ENCODE measurements around the gene ECSIT.

ECSIT gene

GRCh38 chr19:11538232-11539036 is 9.5 kb upstream of the ECSIT start, which contains the start of gene CNN1:
TSS of gene CNN1 (plus strand) at chr19:11538851. CDS start at chr19:11538928, 77 bp downstream.
- Mint-ChIP-seq H3K27ac (peak within 1 kb of the TSS; percentile 69), H3K4me3 (no peak within 1 kb of the TSS), H3K4me1 (peaks cover 24 to 41% of the 10 kb centered on the region in 2 donors), H3K9me3 (no peaks in the 10 kb centered on the region), H3K27me3 (peaks cover 22 to 23% of the 10 kb centered on the region in 2 donors), H3K36me3 (no peaks in the 10 kb centered on the region)
- DNase-seq: no peak
- ATAC-seq (replicated peaks): no peak

DNA sequence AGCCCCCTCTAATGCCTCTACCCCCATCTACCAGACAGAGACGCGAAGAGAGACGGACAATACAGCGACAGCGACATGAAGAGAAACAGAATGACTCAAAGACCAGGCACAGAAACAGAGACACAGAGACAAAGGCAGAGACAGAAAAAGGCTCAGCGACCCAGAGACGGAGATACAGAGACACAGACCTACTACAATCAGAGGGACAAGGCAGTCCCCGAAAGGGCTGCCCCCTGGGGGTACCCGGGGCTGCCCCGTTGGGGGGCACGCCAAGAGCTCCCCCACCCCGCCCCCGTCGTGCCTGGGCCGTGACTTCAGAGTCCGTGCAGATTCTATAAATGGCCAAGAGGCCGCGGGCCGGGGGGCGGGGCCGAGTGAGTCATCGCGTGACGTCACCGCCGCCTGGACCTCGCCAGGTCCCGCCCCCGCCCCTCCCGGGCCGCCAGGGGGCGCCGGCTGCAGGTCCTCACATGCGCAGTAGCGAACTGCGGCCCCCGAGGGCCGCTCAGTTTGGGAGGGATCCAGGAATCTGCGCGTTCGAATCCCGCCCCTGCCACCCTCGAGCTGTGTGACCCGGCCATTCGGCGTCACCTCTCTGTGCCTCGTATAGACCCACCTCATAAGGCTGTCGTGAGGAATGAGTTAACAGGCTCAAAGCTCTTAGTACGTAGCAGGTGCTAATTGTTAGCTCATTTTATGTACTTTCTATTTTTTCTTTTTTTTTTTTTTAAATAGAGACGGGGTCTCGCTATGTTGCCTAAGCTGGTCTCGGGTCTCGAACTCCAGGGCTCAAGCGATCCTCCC is 7.1 kb upstream of the ECSIT start:
- H3K27me3 Mint-ChIP-seq: peaks cover 19 to 22% of the 10 kb centered on the region in 2 donors
- no peaks in the 10 kb centered on the region for H3K36me3 Mint-ChIP-seq
- peaks cover 24 to 41% of the 10 kb centered on the region in 2 donors for H3K4me1 Mint-ChIP-seq
- H3K9me3 Mint-ChIP-seq: no peaks in the 10 kb centered on the region
- peak; percentile 87 to 91 for ATAC-seq (replicated peaks)
- H3K4me3 Mint-ChIP-seq: peak overlapping the region; percentile 23 to 71
- peak overlapping the region; percentile 21 for H3K27ac Mint-ChIP-seq
- peak; percentile 81 for DNase-seq

DNA sequence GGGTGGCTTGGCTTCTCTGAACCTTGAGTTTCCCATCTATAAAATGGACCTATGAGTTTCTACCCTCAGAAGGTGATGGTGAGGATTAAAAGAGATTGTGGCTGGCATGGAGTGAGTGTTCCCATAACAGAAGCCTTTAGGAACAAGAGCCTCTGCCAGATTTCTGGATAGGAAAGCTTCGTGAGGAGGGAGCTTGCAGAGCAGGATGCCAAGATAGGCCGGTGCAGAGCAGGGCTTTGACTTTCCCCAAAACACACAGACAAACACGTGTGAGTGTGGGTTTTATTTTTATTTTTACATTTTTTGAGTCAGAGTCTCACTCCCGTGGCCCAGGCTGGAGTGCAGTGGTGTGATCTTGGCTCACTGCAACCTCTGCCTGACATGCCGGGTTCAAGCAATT is 6.0 kb upstream of the ECSIT start:
- DNase-seq (no peak), ATAC-seq (replicated peaks) (no peak)
- H3K36me3 Mint-ChIP-seq: no peaks in the 10 kb centered on the region
- H3K9me3 Mint-ChIP-seq: no peaks in the 10 kb centered on the region
- H3K4me3 Mint-ChIP-seq: no peak overlapping the region
- H3K4me1 Mint-ChIP-seq: peaks cover 24 to 45% of the 10 kb centered on the region in 2 donors
- no peak overlapping the region for H3K27ac Mint-ChIP-seq
- H3K27me3 Mint-ChIP-seq: peaks cover 14 to 15% of the 10 kb centered on the region in 2 donors

- no peak for DNase-seq
- H3K9me3 Mint-ChIP-seq: no peaks in the 10 kb centered on the region
- ATAC-seq (replicated peaks): no peak
- H3K36me3 Mint-ChIP-seq: no peaks in the 10 kb centered on the region
- peaks cover 13% of the 10 kb centered on the region in 2 donors for H3K27me3 Mint-ChIP-seq
- H3K27ac Mint-ChIP-seq: no peak overlapping the region
- peaks cover 24 to 45% of the 10 kb centered on the region in 2 donors for H3K4me1 Mint-ChIP-seq
- peak overlapping the region in 1 of 2 donors; percentile 13 for H3K4me3 Mint-ChIP-seq
These were observed 5.6 kb upstream of the ECSIT start for GRCh38 chr19:11534538-11534937.

- peak; percentile 33 for DNase-seq
- H3K9me3 Mint-ChIP-seq: no peaks in the 10 kb centered on the region
- H3K4me3 Mint-ChIP-seq: no peak overlapping the region
- H3K27ac Mint-ChIP-seq: no peak overlapping the region
- H3K36me3 Mint-ChIP-seq: peaks cover 4% of the 10 kb centered on the region in 2 donors
- peaks cover 20 to 43% of the 10 kb centered on the region in 2 donors for H3K4me1 Mint-ChIP-seq
- no peaks in the 10 kb centered on the region for H3K27me3 Mint-ChIP-seq
- ATAC-seq (replicated peaks): peak in 1 of 2 donors; percentile 3
These were observed 1.5 kb upstream of the ECSIT start for GRCh38 chr19:11530432-11530831.

GRCh38 chr19:11519138-11519537 is 9.8 kb downstream of the ECSIT start:
- Mint-ChIP-seq H3K36me3 (peaks cover 17 to 39% of the 10 kb centered on the region in 2 donors), H3K4me3 (no peak overlapping the region), H3K4me1 (peaks cover 0 to 1% of the 10 kb centered on the region in 2 donors), H3K27me3 (no peaks in the 10 kb centered on the region), H3K27ac (no peak overlapping the region), H3K9me3 (no peaks in the 10 kb centered on the region)
- ATAC-seq (replicated peaks) (no peak), DNase-seq (no peak)

- DNase-seq: no peak
- Mint-ChIP-seq H3K27me3 (no peaks in the 10 kb centered on the region), H3K4me3 (no peak overlapping the region), H3K9me3 (no peaks in the 10 kb centered on the region), H3K4me1 (no peaks in the 10 kb centered on the region), H3K27ac (no peak overlapping the region), H3K36me3 (peaks cover 35 to 51% of the 10 kb centered on the region in 2 donors)
- ATAC-seq (replicated peaks): no peak
These were observed 15.0 kb downstream of the ECSIT start for GRCh38 chr19:11513946-11514345.

DNA sequence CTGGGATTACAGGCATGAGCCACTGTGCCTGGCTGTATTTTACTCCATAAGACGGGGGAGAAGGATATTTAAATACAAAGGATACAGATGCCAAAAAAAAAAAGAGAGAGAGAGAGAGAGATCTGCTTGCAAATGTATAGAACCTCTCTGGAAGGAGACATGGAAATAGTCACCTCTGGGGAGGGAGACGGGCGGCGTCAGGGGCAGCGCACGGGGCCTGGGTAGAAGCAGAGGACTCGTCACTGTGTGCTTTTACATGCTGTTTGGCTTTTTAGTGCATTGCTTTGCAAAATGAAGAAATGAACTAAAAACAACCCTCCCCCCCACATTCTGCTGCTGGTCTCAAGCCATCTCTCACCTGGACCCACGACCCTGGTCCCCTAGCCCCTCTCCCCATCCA is 18.5 kb downstream of the ECSIT start:
- Mint-ChIP-seq H3K27me3 (no peaks in the 10 kb centered on the region), H3K4me1 (peaks cover 9 to 15% of the 10 kb centered on the region in 2 donors), H3K27ac (no peak overlapping the region), H3K36me3 (peaks cover 40 to 50% of the 10 kb centered on the region in 2 donors), H3K9me3 (no peaks in the 10 kb centered on the region), H3K4me3 (no peak overlapping the region)
- ATAC-seq (replicated peaks) (no peak), DNase-seq (no peak)

DNA sequence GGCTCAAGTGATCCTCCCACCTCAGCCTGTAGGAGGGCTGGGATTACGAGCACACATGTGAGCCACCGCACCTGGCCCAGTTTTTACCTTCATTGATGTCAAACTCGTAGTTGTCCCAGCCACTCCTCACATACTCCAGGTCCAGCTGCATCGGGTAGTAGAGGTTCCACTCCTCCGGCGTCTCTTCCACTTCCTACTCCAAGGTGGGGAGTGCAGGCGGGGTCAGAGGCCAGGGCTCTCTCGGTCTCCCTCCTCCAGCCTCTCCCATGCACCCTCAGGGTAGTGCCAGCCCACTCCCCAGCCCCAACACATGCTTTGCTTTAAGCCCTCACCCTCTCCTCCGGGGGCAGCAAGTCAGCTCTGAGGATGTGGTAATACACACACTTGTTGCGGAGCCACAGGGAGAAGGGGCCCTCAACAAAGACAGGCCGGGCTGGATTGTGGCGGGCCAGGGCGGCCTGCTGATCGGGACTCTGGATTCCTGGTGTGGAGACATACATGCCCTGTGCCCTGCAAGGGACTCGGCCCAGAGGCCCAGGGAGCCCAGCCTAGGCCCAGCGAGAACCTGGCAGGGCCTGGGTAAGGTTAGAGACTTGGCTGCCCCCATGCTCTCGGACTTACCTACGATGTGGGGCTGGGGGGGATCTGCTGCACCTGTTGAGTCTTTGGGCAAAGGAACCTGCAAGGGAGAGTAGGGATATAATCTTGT is 21.4 kb downstream of the ECSIT start:
- ATAC-seq (replicated peaks) (no peak), DNase-seq (no peak)
- no peaks in the 10 kb centered on the region for H3K9me3 Mint-ChIP-seq
- H3K4me3 Mint-ChIP-seq: peak overlapping the region; percentile 56 to 57
- peaks cover 16 to 24% of the 10 kb centered on the region in 2 donors for H3K4me1 Mint-ChIP-seq
- H3K36me3 Mint-ChIP-seq: peaks cover 23 to 47% of the 10 kb centered on the region in 2 donors
- H3K27ac Mint-ChIP-seq: peak overlapping the region; percentile 44
- no peaks in the 10 kb centered on the region for H3K27me3 Mint-ChIP-seq

- Mint-ChIP-seq H3K27me3 (no peaks in the 10 kb centered on the region), H3K36me3 (peaks cover 19 to 42% of the 10 kb centered on the region in 2 donors), H3K27ac (peak overlapping the region; percentile 99), H3K9me3 (no peaks in the 10 kb centered on the region), H3K4me3 (peak overlapping the region; percentile 90 to 94), H3K4me1 (peaks cover 16 to 24% of the 10 kb centered on the region in 2 donors)
- DNase-seq: no peak
- ATAC-seq (replicated peaks): no peak
These were observed 22.0 kb downstream of the ECSIT start for GRCh38 chr19:11506967-11507366.

- DNase-seq: no peak
- Mint-ChIP-seq H3K36me3 (peaks cover 18 to 37% of the 10 kb centered on the region in 2 donors), H3K9me3 (no peaks in the 10 kb centered on the region), H3K27ac (peak overlapping the region; percentile 99), H3K4me1 (peaks cover 17 to 24% of the 10 kb centered on the region in 2 donors), H3K4me3 (peak overlapping the region; percentile 90 to 94), H3K27me3 (no peaks in the 10 kb centered on the region)
- peak; percentile 43 to 45 for ATAC-seq (replicated peaks)
These were observed 22.8 kb downstream of the ECSIT start for GRCh38 chr19:11506101-11506555.

GRCh38 chr19:11505504-11506100 is 23.3 kb downstream of the ECSIT start, which contains the start of gene ZNF653:
TSS of gene ZNF653 (minus strand) at chr19:11505839. CDS start at chr19:11505786, 53 bp downstream.
- H3K4me1 Mint-ChIP-seq: peaks cover 17 to 24% of the 10 kb centered on the region in 2 donors
- peak; percentile 75 to 79 for ATAC-seq (replicated peaks)
- peak; percentile 93 for DNase-seq
- H3K36me3 Mint-ChIP-seq: peaks cover 13 to 36% of the 10 kb centered on the region in 2 donors
- no peaks in the 10 kb centered on the region for H3K9me3 Mint-ChIP-seq
- H3K27me3 Mint-ChIP-seq: no peaks in the 10 kb centered on the region
- peak within 1 kb of the TSS; percentile 90 to 94 for H3K4me3 Mint-ChIP-seq
- peak within 1 kb of the TSS; percentile 99 for H3K27ac Mint-ChIP-seq

DNA sequence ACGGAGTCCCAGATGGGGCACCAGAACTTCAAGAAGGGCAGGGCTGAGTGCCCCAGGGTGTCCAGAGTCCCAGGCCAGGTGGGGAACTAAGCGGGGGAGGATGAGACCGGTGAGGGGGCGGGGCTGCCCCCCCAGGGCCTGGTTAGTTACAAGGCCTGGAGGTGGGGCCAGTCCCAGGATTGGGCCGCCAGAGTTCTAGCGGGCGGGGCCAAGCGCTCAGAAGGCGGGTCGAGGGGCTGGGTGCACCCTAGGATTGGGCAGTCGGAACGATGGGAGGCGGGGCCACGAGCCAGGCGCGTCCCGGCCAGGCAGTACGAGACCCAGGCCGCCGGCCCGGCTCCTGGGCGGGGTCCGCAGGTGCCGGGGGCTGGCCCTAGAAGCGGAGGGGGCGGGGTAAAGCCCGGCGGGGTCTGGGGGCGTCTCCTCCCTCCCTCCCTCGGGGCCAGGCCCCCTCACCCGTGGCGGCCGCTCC is 23.9 kb downstream of the ECSIT start:
- peak; percentile 96 for DNase-seq
- peak overlapping the region; percentile 99 for H3K27ac Mint-ChIP-seq

More for the DNA sequence above, 23.9 kb downstream of the ECSIT start:
- peak; percentile 91 to 92 for ATAC-seq (replicated peaks)
- peaks cover 17 to 24% of the 10 kb centered on the region in 2 donors for H3K4me1 Mint-ChIP-seq
- H3K4me3 Mint-ChIP-seq: peak overlapping the region; percentile 90 to 94
- H3K27me3 Mint-ChIP-seq: no peaks in the 10 kb centered on the region
- H3K36me3 Mint-ChIP-seq: peaks cover 13 to 33% of the 10 kb centered on the region in 2 donors
- no peaks in the 10 kb centered on the region for H3K9me3 Mint-ChIP-seq

Data from stimulated activated naive B cell treated with anti-CD40 and anti-IgM and Interleukin-4, amounts not matched to agents 10 μg/mL and 1 μg/mL and 100 μg/mL, for 72 hours (primary cell).